Measurements from ENCODE around the gene NLRP4.

The NLRP4 gene, protein sequence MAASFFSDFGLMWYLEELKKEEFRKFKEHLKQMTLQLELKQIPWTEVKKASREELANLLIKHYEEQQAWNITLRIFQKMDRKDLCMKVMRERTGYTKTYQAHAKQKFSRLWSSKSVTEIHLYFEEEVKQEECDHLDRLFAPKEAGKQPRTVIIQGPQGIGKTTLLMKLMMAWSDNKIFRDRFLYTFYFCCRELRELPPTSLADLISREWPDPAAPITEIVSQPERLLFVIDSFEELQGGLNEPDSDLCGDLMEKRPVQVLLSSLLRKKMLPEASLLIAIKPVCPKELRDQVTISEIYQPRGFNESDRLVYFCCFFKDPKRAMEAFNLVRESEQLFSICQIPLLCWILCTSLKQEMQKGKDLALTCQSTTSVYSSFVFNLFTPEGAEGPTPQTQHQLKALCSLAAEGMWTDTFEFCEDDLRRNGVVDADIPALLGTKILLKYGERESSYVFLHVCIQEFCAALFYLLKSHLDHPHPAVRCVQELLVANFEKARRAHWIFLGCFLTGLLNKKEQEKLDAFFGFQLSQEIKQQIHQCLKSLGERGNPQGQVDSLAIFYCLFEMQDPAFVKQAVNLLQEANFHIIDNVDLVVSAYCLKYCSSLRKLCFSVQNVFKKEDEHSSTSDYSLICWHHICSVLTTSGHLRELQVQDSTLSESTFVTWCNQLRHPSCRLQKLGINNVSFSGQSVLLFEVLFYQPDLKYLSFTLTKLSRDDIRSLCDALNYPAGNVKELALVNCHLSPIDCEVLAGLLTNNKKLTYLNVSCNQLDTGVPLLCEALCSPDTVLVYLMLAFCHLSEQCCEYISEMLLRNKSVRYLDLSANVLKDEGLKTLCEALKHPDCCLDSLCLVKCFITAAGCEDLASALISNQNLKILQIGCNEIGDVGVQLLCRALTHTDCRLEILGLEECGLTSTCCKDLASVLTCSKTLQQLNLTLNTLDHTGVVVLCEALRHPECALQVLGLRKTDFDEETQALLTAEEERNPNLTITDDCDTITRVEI

DNA sequence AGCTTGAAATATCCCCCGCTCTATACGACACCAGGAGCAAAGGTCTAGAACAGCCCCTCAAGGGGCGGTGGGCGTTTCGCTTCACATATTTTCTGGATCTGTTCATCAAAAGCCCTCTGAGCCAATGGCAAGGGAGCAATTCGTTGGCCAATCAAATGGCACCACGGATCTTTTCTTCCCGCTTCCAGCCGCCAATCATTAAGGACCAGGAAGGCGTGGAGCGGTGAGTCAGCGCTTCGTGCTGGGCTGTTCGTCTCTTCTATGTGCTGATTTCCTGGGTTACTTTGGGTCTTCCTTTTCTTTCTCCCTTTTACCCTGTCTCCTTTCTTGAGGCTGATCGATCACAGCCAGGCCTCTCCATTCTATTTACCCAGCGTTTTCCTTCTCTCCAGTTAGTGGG is at the start of gene NLRP4:
NLRP4 (plus strand) TSS at position 201 of the 400 bp plus-strand sequence. CDS start 15,541 bp downstream, outside the sequence.
- no peak for DNase-seq

DNA sequence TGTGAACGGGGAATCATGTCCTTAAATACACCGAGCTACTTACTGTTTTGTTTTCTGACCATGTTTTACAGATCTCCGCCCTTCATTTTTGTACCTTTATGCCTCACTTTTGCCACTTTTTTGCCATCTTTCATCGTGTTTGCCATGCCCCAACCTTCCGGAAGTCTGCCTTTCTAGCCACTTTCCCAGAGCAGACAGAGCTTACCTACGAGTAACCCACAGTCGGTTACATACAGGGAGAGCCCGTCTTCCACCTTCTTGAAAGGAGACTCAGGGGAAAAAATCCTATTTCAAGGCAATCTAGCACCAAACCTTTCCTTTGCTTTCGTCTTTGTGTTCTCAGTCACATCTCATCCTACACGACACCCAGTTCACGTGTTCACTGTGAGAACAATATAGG is 41.3 kb upstream of the NLRP4 start:
- DNase-seq, result no peak

- no peak for DNase-seq
These were observed 34.9 kb upstream of the NLRP4 start for GRCh38 chr19:55801416-55801815.

- DNase-seq, result no peak
These were observed 34.1 kb upstream of the NLRP4 start for GRCh38 chr19:55802281-55802680.

DNA sequence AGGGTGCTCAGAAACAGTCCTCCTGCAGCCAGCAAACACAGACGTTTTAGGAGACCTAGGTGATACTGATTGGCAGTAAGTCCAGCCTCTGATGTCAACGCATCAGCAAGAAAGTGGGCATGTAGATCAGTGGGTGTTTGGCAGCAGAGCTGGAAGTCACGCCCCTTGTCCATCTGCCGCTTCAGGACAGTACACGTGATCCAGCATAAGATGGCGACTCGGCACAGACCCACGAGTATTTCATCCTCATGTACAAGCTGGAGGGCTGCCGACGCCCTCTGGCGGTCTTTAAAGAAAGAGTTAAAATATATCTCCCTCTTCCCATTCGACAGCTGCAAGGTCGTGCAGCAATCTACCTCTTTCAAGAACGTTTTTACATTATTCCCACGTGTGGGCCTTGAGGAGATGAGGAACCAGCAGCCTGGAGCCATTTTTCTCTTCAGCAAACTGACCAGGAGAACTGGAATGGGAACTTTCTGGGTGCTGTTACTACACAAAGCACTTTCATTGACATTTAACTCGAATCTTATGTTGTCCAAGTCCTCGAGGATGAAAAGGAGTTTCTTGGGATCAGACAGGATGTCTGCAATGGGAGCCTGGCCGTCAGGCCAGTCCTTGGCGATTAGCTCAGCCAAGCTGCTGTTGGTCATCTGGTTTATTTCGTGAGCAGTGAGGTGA is 26.8 kb upstream of the NLRP4 start:
- peak; percentile 68 for DNase-seq

GRCh38 chr19:55811340-55811739 is 25.0 kb upstream of the NLRP4 start:
- DNase-seq, result no peak

- DNase-seq, result no peak
These were observed 23.9 kb upstream of the NLRP4 start for GRCh38 chr19:55812449-55812848.

DNA sequence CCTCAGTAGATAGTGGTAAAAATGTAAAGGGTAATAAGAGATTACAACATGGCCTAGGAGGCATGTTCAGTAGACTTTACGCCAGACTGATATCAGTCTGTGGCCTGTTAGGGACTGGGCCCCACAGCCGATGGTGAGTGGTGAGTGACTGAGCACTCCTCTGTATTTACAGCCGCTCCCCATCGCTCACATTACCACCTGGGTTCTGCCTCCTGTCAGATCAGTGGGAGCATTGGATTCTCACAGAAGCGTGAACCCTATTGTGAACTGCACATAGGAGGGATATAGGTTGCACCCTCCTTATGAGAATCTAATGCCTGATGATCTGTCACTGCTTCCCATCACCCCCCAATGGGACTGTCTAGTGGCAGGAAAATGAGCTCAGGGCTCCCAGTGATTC is 22.4 kb upstream of the NLRP4 start:
- DNase-seq, result no peak

DNA sequence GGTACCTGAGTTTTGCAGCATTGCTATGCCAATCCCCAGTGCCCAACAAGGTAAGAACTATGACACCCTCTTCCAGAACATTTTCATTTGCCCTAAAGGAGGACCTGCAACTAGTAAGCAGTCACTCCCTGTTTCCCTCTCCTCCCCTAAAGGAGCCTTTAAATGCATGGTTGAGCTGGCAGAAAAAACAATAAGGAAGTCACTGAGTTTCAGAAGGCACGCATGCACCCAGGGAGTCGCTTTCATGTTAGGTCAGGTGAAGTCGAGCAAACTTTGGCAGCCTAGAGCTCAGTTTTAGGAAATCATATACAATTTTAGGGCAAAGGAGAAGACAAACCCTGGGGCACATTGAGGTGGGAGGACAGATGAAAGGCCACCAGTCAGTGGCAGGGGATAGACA is 16.3 kb upstream of the NLRP4 start:
- no peak for DNase-seq

GRCh38 chr19:55830656-55831055 is 5.7 kb upstream of the NLRP4 start:
- no peak for DNase-seq

- no peak for DNase-seq
These were observed 4.5 kb upstream of the NLRP4 start, which contains the start of gene NLRP11 for GRCh38 chr19:55831846-55832245. Gene NLRP11 (minus strand): TSS chr19:55831999. CDS start chr19:55818174, 13,825 bp downstream.

GRCh38 chr19:55832676-55833075 is 3.7 kb upstream of the NLRP4 start:
- DNase-seq, result no peak

DNA sequence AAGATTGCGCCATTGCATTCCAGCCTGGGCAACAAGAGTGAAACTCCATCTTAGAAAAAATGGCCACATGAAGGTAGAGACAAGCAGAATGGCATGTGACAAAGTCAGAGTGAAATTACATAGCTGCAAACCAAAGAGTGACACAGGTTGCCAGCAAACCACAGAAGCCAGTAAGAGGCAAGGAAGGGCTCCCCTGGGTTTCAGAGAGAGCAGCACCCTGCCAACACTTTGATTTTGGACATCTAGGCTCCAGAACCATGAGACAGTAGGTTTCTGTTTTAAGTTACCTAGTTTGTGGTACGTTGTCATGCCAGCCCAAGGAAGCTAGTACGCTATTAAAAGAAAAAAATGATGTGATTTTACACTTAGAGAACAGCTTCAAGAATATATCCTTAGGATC is 1.9 kb downstream of the NLRP4 start:
- DNase-seq, result no peak

DNA sequence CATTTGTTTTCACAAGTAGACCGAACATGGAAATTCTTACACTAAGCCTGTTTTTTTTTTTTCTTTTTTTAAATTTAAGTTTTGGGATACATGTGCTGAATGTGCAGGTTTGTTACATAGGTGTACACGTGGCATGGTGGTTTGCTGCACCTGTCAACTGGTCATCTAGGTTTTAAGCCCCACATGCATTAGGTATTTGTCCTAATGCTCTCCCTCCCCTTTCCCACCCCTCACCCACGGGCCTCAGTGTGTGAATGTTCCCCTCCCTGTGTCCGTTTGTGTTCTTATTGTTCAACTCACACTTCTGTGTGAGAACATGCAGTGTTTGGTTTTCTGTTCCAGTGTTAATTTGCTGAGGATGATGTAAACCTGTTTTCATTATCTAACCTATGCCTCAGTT is 2.6 kb downstream of the NLRP4 start:
- DNase-seq, result no peak

- no peak for DNase-seq
These were observed 18.8 kb downstream of the NLRP4 start for GRCh38 chr19:55855160-55855559.

- DNase-seq, result no peak
These were observed 20.8 kb downstream of the NLRP4 start for GRCh38 chr19:55857149-55857548.

DNA sequence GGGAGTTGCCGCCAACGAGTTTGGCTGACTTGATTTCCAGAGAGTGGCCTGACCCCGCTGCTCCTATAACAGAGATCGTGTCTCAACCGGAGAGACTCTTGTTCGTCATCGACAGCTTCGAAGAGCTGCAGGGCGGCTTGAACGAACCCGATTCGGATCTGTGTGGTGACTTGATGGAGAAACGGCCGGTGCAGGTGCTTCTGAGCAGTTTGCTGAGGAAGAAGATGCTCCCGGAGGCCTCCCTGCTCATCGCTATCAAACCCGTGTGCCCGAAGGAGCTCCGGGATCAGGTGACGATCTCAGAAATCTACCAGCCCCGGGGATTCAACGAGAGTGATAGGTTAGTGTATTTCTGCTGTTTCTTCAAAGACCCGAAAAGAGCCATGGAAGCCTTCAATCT is 21.6 kb downstream of the NLRP4 start:
- no peak for DNase-seq

GRCh38 chr19:55858401-55858800 is 22.1 kb downstream of the NLRP4 start:
- no peak for DNase-seq

GRCh38 chr19:55858969-55859368 is 22.6 kb downstream of the NLRP4 start:
- no peak for DNase-seq

- DNase-seq, result no peak
These were observed 30.2 kb downstream of the NLRP4 start for GRCh38 chr19:55866521-55866920.

- DNase-seq, result no peak
These were observed 30.8 kb downstream of the NLRP4 start for GRCh38 chr19:55867101-55867500.

GRCh38 chr19:55870736-55871135 is 34.4 kb downstream of the NLRP4 start:
- DNase-seq, result no peak

DNA sequence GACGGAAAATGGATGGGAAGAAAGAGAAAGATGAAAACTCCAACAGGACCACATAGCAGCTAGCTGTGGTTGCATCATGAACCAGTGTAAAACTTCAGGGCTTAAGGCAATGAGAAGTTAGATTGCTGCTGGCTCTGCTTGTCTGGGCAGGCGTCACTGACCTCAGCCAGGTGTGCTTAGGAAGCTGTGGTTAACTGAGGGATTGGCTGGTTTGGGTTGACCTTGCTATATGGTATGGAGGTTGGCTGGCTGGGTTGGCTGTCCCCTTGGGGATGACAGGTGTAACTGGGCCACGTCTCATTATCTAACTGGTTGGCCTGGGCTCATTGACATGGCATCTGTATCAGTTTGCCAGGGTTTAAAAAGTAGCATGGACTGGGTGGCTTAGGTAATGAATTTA is 40.9 kb downstream of the NLRP4 start:
- no peak for DNase-seq
